ENCODE results near the gene AQP5.

AQP5 gene

GRCh38 chr12:49932533-49933130 lies 29.0 kb upstream of the AQP5 start:
- DNase-seq (ENCODE audit: low read depth): no peak

DNA sequence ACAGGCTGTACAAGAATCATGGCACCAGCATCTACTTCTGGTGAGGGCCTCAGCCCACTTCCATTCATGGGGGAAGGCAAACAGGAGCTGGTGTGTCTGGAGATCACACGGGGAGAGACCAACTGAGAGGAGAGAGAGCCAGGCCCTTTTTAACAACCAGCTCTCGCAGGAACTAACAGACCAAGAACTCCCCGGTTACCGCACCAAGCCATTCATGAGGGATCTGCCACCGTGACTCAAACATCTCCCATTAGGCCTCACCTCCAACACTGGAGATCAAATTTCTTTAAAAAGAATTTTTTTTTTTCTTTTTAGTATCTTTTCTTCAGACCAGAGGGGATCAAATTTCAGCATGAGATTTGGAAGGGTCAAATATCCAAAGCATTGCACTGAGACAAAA lies 27.9 kb upstream of the AQP5 start:
- DNase-seq (ENCODE audit: low read depth): peak; percentile 52

DNA sequence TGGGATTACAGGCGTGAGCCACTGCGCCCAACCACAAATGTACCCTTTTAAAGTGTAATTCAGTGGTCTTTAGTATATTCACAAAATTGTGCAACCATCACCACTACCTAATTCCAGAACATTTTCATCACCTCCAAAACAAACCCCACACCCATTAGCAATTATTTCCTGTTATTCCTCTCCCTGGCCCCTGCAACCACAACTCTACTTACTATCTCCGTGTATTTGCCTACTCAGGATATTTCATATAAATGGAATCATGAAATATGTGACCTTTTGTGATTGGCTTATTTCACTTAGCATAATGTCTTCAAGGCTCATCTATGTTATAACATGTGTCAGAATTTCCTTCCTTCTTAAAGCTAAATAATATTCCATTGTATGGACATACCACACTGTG lies 27.2 kb upstream of the AQP5 start:
- DNase-seq (ENCODE audit: low read depth): no peak

GRCh38 chr12:49936925-49937324 lies 24.7 kb upstream of the AQP5 start:
- no peak for DNase-seq (ENCODE audit: low read depth)

DNA sequence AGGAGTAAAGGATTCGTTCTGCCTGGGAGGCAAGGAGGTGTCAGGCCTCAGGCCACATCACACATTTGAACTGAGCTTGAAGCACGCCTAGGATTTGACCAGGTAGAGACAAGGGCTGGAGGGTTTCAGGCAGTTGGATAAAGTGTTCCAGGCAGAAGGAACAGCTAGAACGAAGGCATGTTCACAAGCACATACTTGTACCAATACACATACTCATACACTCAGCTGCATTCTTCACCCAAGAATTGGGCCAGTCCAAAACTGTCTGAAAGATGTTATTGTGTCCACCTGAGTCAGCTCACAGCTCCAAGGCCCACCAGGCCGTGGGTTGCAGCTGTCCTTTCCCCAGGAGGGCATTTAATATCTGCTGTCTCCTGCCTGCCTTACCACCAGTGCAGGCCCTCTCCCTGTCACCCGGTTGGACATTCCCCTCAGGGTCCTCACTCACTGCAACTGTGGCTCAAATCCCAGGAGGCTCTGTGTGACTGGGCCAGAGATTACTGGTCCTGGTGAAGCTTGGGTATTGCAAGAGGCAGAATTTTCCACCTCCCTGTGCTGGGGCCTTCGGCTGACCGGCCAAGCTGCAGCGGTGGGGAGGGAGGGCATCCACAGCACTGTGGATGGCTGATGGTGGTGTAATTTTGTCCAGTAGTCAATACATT lies 23.9 kb upstream of the AQP5 start:
- no peak for DNase-seq (ENCODE audit: low read depth)

DNA sequence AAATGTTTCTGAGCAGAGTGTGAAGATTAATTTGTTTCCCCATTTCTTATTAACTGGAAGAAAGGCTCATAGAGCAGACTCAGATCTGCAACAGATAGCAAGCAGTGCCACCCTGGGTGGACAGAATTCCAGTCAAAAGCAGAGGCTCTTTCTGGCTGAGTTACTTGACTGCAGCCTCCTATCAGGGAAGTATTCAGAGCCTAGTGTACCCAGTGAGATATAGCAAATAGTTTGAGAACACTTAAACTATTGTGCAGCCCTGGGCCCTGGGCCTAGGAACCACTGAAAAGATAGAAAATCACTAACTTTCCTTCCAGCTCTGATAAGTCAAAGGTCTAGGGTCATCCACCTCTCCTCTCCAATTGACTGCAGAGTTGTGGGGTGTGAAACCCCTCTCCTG lies 22.4 kb upstream of the AQP5 start:
- DNase-seq (ENCODE audit: low read depth): no peak

DNA sequence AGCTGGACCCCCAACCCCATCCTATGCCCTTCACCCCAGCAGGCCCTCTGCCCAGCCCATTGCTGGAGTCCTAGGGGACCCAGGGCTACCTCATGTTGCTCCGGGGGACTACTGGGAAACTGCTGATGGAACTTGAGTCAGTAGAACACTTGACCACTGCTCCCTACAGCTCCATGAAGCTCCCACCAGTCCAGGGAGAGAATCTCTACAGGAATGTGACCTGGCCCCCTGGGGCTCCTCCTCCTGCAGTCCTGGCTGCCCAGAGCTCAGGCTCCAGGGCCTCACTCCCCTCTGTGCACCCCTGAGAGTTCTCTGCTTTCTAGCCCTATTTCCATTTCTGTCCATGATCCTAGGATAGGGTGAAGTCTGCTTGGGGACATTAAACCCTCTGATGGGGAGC lies 22.0 kb upstream of the AQP5 start:
- no peak for DNase-seq (ENCODE audit: low read depth)

GRCh38 chr12:49941556-49942511 lies 19.8 kb upstream of the AQP5 start:
- DNase-seq (ENCODE audit: low read depth): no peak

DNA sequence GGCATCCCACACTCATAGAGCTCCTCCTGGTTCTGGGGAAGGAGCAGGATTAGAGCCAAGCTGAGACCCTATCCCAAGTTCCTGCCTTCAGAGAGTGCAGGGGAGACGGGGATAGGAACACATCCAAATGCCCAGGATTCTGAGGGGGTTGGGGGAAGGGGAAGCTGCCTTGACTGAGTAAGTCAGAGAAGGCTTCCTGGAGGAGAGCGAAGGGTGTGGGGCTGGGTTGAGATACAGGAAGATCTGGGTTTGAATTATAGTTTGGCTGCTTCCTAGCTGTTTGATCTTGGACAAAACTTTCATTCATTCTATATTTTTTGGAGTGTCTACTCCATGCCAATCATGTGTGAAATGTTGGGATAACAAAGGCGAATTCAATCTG lies 19.2 kb upstream of the AQP5 start:
- DNase-seq (ENCODE audit: low read depth): no peak

GRCh38 chr12:49942921-49943624 lies 18.6 kb upstream of the AQP5 start:
- DNase-seq (ENCODE audit: low read depth): no peak

DNA sequence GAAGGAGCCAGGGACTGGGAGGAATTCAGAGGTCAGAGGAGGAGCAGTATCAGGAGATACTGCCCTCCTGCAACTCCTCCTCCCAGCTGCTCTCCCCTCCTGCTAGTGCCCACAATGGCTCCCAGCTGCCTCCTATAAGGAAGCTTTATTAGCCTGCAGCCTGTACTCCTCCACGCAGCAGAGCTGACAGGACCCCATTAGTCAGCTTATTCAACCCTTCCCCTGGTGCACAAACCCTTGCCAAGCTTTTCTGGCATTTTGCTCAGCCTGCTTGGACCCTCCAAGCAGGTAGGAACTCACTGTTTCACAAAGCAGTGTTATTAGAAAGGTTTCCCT lies 18.1 kb upstream of the AQP5 start:
- DNase-seq (ENCODE audit: low read depth): no peak

- no peak for DNase-seq (ENCODE audit: low read depth)
Observed at GRCh38 chr12:49944046-49944445, 17.6 kb upstream of the AQP5 start.

DNA sequence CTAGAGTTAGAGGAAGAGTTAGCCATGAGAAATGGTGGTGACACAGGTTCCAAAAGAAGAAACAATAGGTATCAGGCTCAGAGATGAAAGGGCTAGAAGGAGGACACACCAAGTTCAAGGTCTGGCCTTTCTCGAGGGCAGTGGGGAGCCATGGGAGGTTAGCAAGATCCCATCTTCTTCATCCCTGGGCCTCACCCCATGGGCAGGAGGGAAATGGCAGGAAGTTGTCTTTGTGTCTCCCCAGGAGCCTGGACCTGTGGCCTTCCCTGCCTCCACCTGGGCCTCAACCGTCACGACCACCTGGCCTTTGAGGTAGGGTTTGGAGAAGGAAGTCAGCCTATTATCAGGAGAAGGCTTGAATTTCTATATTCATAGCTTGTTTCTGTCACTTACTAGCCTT lies 17.0 kb upstream of the AQP5 start:
- DNase-seq (ENCODE audit: low read depth): no peak

DNA sequence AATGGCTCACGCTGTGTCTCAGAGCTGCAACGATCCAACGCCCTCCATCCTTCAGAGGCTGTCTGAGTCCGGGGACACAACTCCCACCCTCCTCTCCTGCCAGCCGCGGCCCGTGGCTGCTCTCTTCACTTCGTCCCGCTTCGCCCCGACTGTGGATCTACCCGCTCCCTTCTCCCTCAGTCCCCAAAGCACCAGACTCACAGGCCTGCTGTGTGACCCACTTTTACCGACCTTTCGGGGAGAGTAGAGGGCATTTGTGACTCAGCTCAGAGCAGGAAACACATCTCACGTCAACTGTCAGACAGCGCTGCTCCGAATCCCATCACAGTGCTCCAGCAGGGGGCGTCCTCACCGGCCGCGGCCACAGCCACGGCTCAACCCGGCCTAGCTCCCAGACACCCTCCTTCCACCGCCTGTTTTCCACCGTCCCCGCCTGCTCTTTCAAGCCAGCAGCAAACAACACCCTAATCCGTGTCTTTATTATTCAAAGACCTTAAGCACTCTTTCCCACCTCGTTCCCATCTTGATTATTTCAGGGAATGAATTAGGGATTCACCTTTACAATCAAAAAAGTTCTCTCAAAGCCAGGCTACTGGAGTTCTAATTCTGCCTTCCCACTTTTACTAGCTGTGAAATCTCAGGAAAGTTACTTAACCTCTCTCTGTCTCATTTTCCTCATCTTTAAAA lies 16.1 kb upstream of the AQP5 start:
- DNase-seq (ENCODE audit: low read depth): peak; percentile 83

DNA sequence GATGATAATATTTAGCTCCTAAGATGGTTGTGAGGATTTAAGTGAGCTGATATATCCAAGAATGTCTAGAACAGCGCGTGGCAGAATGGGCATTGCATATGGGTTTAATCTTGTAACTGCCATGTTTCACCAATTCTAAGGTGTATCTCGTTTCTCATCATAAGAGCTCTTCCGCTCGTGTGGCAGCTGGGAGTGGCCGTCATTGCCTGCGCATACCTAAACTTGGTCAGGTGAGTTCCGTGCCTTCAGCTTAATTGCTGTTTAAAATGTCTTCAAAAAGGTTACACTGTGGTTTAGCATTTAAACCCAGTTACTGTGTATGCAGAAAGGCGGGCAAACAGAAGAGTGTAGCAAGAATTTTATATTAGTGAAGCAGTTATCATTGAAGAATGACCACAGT lies 15.6 kb upstream of the AQP5 start:
- DNase-seq (ENCODE audit: low read depth): no peak

DNA sequence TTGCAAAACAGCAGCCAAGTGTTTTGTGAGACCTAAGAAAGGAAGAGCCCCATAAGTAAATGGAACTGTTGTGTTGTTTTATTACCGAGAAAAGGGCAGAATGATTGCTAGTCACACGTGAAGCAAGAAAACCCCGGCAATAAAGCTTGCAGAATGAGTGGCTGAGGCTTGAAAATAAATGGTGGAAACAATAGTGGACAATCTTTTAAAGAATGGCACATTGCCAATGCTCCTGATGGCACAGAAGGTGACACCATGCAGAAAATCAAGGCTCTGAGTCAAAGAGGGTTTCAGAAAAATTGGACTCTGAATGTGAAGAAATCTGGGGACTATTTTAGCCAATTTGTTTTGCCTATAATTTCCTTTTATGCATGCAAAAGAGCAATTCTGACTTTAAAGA lies 15.2 kb upstream of the AQP5 start:
- no peak for DNase-seq (ENCODE audit: low read depth)

GRCh38 chr12:49947593-49948226 lies 14.0 kb upstream of the AQP5 start:
- no peak for DNase-seq (ENCODE audit: low read depth)

- no peak for DNase-seq (ENCODE audit: low read depth)
Observed at GRCh38 chr12:49948866-49949845, 12.5 kb upstream of the AQP5 start.

DNA sequence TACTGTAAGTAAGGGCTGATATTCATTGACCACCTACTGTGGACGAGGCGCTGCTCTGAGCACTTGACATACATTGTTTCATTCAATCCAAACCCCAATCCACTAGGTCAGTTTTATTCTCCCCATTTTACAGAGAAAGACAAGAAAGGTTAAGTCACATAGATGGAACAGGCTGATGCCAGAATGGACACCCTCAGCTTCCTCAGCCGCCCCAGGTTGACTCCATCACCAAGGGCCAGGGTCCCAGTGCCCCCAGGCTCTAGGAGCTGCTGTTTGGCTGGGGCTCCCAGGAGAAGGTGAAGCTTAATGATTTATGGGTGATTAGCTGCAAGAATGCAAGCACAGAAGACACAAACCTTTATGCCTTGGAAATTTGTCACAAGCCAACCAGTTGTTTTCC lies 11.8 kb upstream of the AQP5 start:
- no peak for DNase-seq (ENCODE audit: low read depth)
